ENCODE data around the gene KCTD2. TPM values are rescaled to one million over a fixed set of nuclear protein-coding genes. Genes with fewer than 3 reads are reported as not detected.

Gene KCTD2
- total and polyA plus RNA-seq, 9 of the 15 experiments (the other 6 are each of a cell fraction or from before 2014, with no cell fraction given) = 1.7 to 32.9 (median 15.8) TPM

GRCh38 chr17:75046407-75047289 lies at the start of gene KCTD2, which contains the start of gene ATP5PD (continued):
- peak; percentile 79 for TF ChIP-seq NFRKB (IDR thresholded peaks at IDR 0.05; ENCODE audit: low read depth)
- TF ChIP-seq MYC (IDR thresholded peaks at IDR 0.05; ENCODE audit: low read depth, low read length) = peak; percentile 52
- 0 out of 2 replicates have a peak, but pooled peaks have one; percentile 20 for TF ChIP-seq MYC (CRISPR knock-in tag; IDR thresholded peaks at IDR 0.05; ENCODE audit: borderline replicate concordance, low read depth)
- peak; percentile 65 for TF ChIP-seq POLR2H (tag; IDR thresholded peaks at IDR 0.05; ENCODE audit: low read depth)
- no peak for TF ChIP-seq RBM17 (IDR thresholded peaks at IDR 0.05; ENCODE audit: borderline replicate concordance, low read depth, low read length)
- no peak for TF ChIP-seq ZNF184 (CRISPR knock-in tag; IDR thresholded peaks at IDR 0.05)
- TF ChIP-seq NR2C2 (CRISPR knock-in tag; IDR thresholded peaks at IDR 0.05) = peak; percentile 71; the same call in 1 of the 2 replicates
- TF ChIP-seq NR2C2 (tag; IDR thresholded peaks at IDR 0.05) = peak; percentile 79

DNA sequence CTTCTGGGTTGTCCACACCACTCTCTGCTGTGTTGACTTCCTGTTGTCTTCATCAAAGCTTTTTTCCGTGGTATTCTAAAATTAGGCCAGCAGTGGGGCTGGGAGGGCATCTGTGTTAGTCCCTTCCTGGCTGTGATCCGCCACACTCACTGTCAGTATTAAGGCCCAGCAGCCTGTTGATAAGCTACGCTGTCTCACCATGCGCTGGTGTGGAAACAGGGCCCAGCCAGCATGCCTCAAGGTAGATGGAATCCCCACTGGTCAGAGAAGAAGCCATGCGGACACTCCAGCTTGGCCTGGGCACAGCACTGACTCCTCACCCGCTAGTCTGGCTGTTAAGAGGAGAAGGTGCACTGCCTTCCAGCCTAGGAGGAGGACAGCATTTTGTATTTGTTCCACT lies 48.2 kb upstream of the KCTD2 start:
- DNase-seq (ENCODE audit: extremely low read depth in 1 of 4, low spot score in 3 of 4) (no peak), ATAC-seq (peak; percentile 31; the same call in 1 of the 3 replicates), FAIRE-seq (no peak)
- Histone ChIP-seq H3K9ac (ENCODE audit: insufficient read depth in 1 of 2, low read depth in 2 of 2, low read length in 2 of 2) (peak overlapping the region in 1 of 2 experiments; percentile 14; a peak in 1 of 4 replicates), H3K27me3 (ENCODE audit: control insufficient read depth in 2 of 2, insufficient read depth in 2 of 2, low read length in 2 of 2) (no peaks in the 10 kb centered on the region), H3K4me2 (ENCODE audit: insufficient read depth, low read length) (no peak overlapping the region), H3K4me3 (no peak overlapping the region), H3K36me3 (ENCODE audit: control insufficient read depth, insufficient read depth, low read length) (peaks cover 21% of the 10 kb centered on the region; the same call in 1 of the 3 replicates), H3K27ac (ENCODE audit: extremely low read depth, low read depth, low read length) (no peak overlapping the region), H3K4me1 (replicated peaks in 1 of 2; ENCODE audit: control insufficient read depth in 2 of 2, insufficient read depth in 2 of 2, low read length in 2 of 2) (peaks cover 0 to 10% of the 10 kb centered on the region in 2 experiments; a peak in 2 of 5 replicates), H3K9me1 (ENCODE audit: control insufficient read depth, insufficient read depth, low read length) (no peaks in the 10 kb centered on the region), H3K9me3 (replicated peaks; ENCODE audit: control insufficient read depth, insufficient read depth, low read depth, low read length) (no peaks in the 10 kb centered on the region), H4K20me1 (replicated peaks; ENCODE audit: control insufficient read depth, insufficient read depth, low read length) (no peaks in the 10 kb centered on the region), H2AFZ (ENCODE audit: low read depth, low read length) (no peak overlapping the region), H3K79me2 (ENCODE audit: control insufficient read depth, insufficient read depth, low read length) (no peaks in the 10 kb centered on the region)
- POLR2A ChIA-PET = interaction anchor here (0.7 to 7.2 kb wide), 5 partner anchors 9 to 50 kb away, joined by 3 to 56 read pairs (median 7); partner anchors contain the start of genes CDR2L and MRPL58
- intact Hi-C loops (cut with micrococcal nuclease) = no loop called here
- in situ Hi-C loops (cut with MboI) = no loop called here
- no TSS peak for BruUV-seq (replicated peaks)
- CTCF ChIA-PET (ENCODE audit: low intra/inter-chr PET ratio) = no interaction called here
- WGBS (ENCODE audit: insufficient coverage, low coverage, missing lambda C conversion rate) = 64% methylated on average over 6 of the region's 6 CpGs
- TF ChIP-seq POLR2AphosphoS5 (IDR thresholded peaks at IDR 0.05; ENCODE audit: control insufficient read depth, insufficient read depth, low read depth, low read length) (no peak), TEAD4 (IDR thresholded peaks at IDR 0.05; ENCODE audit: low read length) (no peak), TEAD4 (CRISPR knock-in tag; IDR thresholded peaks at IDR 0.05; ENCODE audit: borderline replicate concordance) (no peak), PHTF2 (CRISPR knock-in tag; IDR thresholded peaks at IDR 0.05) (no peak), SMAD2 (IDR thresholded peaks at IDR 0.05; ENCODE audit: low read depth, low read length) (no peak), ELF4 (CRISPR knock-in tag; IDR thresholded peaks at IDR 0.05) (no peak), PRPF4 (IDR thresholded peaks at IDR 0.05; ENCODE audit: insufficient read depth, low read depth, low read length, poor library complexity, severe bottlenecking) (no peak), JUNB (CRISPR knock-in tag; conservative IDR thresholded peaks at IDR 0.05) (no peak), ZNF124 (CRISPR knock-in tag; IDR thresholded peaks at IDR 0.05) (no peak), XRCC3 (IDR thresholded peaks at IDR 0.05) (no peak), ZHX1 (conservative IDR thresholded peaks at IDR 0.05; ENCODE audit: low read length) (no peak), KLF16 (IDR thresholded peaks at IDR 0.05) (no peak), ZNF77 (CRISPR knock-in tag; IDR thresholded peaks at IDR 0.05) (no peak)
